Brain microvascular endothelial cell (primary cell): ENCODE measurements around the gene RBBP8.

ENCODE experiments used
- DNase-seq: peaks from one replicate; pipeline ENCODE4 v3.0.0-alpha.2; 2020
- H3K27ac ChIP-seq: fragments of 250-450 bp; sonication (Bioruptor Pico); 2 replicates; pipeline ENCODE4 v1.5.1; 2020; ENCODE audit warnings: mild to moderate bottlenecking, moderate library complexity
- H3K27me3 ChIP-seq: fragments of 250-450 bp; sonication (Bioruptor Pico); replicated peaks from 2 replicates; pipeline ENCODE4 v1.5.1; 2020; ENCODE audit warnings: mild to moderate bottlenecking
- H3K36me3 ChIP-seq: fragments of 250-450 bp; sonication (Bioruptor Pico); replicated peaks from 2 replicates; pipeline ENCODE4 v1.5.1; 2020; ENCODE audit warnings: mild to moderate bottlenecking
- H3K4me3 ChIP-seq: 2 replicates; pipeline ENCODE4 v1.5.1; 2011; ENCODE audit warnings: low read depth, mild to moderate bottlenecking, control low read depth, low read length, moderate library complexity
- CTCF ChIP-seq: IDR thresholded peaks from 2 replicates; pipeline ENCODE4 v1.5.1; 2011; ENCODE audit warnings: low read depth, mild to moderate bottlenecking, moderate library complexity, low read length, control low read depth, inconsistent platforms; ENCODE audit errors: missing control alignments
- in situ Hi-C: cut with HindIII; loops from 2 replicates; pipeline ENCODE4 v1.10.0; 2017; ENCODE audit warnings: low sequenced_read_pairs, low pct_ligation_motif_present

The RBBP8 gene

DNA sequence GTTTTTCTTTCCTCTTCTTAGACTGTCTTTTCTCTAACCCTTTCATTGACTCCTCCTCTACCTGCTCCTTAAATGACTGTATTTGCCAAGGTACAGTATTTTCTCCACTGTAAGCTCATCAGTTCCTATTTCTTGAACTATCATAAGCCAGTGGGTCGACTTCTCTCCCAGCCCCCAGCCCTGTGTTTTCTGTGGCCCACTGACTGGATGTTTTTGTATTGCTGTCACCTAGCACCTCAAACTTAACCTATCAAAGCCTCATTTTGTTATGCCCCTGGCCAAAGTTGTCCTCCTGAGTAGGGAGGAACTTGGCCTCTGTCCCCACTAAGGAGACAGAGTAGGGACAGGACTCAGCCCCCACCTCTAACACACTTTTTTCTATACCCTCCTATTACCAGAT lies 136.8 kb downstream of the RBBP8 start:
- H3K27ac ChIP-seq, result no peak overlapping the region
- no peak for TF ChIP-seq CTCF
- in situ Hi-C loops, result no loop called here
- H3K4me3 ChIP-seq, result no peak overlapping the region
- H3K36me3 ChIP-seq, result no peaks in the 10 kb centered on the region
- H3K27me3 ChIP-seq, result no peaks in the 10 kb centered on the region
- DNase-seq, result no peak

- H3K36me3 ChIP-seq, result no peaks in the 10 kb centered on the region
- no peak for DNase-seq
- no peak overlapping the region for H3K27ac ChIP-seq
- no peak overlapping the region for H3K4me3 ChIP-seq
- in situ Hi-C loops, result no loop called here
- TF ChIP-seq CTCF, result no peak
- no peaks in the 10 kb centered on the region for H3K27me3 ChIP-seq
These were observed 138.2 kb downstream of the RBBP8 start for GRCh38 chr18:23071285-23071684.

GRCh38 chr18:23072079-23072478 lies 139.0 kb downstream of the RBBP8 start:
- Histone ChIP-seq H3K27me3 (no peaks in the 10 kb centered on the region), H3K27ac (no peak overlapping the region), H3K36me3 (no peaks in the 10 kb centered on the region), H3K4me3 (no peak overlapping the region)
- DNase-seq, result no peak
- in situ Hi-C loops, result no loop called here
- TF ChIP-seq CTCF, result no peak

DNA sequence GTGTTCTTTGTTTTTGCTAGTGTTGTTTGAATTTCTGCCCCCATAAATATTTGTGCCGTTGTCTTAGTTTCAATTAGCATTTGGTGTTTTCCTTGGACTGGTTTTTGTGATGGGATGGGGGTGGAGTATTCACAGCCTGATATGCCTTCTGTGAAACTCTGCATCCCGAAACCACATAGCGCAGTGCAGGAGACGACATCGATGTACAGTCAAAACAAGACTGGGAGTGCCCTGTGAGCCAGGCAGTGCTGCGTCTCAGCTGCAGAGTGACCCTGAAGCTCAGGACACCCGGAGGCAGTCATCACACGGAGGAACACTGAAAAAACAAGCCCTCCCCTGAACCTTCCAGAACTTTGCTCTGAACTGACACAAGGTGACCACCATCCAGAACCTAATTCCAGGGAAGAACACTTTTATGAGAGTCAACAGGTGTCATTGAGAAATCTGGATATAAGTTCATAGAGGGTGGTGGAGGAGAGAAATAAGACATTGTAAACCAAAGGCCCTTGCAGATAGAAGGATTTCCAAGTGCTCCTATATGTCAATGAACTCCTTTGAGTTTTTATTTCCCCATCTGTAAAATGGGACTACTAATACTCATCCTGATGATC lies 141.0 kb downstream of the RBBP8 start:
- Histone ChIP-seq H3K27ac (no peak overlapping the region), H3K4me3 (no peak overlapping the region), H3K36me3 (no peaks in the 10 kb centered on the region), H3K27me3 (no peaks in the 10 kb centered on the region)
- peak; percentile 39 for DNase-seq
- no peak for TF ChIP-seq CTCF
- in situ Hi-C loops, result no loop called here
